ENCODE measurements around the gene EEIG1.
A peak's percentile ranks its signal among the peaks of the same experiment; 100 is the strongest.

EEIG1 gene

GRCh38 chr9:127979333-127980059, 1.3 kb downstream of the EEIG1 start (continued):
- no peak for TF ChIP-seq ZNF2 (tag by site-specific recombination; IDR thresholded peaks at IDR 0.05)
- TF ChIP-seq ZNF830 (tag by site-specific recombination; IDR thresholded peaks at IDR 0.05; ENCODE audit: low read depth), result no peak
- TF ChIP-seq ZNF513 (tag by site-specific recombination; IDR thresholded peaks at IDR 0.05), result no peak
- no peak for TF ChIP-seq MEIS1 (CRISPR knock-in tag; IDR thresholded peaks at IDR 0.05; ENCODE audit: borderline replicate concordance)
- no peak for TF ChIP-seq ZNF530 (tag by site-specific recombination; IDR thresholded peaks at IDR 0.05; ENCODE audit: low read depth)
- TF ChIP-seq ZNF157 (tag by site-specific recombination; IDR thresholded peaks at IDR 0.05), result no peak
- TF ChIP-seq HOXD13 (CRISPR knock-in tag; IDR thresholded peaks at IDR 0.05; ENCODE audit: borderline replicate concordance), result no peak
- TF ChIP-seq ZNF488 (tag by site-specific recombination; IDR thresholded peaks at IDR 0.05), result no peak
- no peak for TF ChIP-seq ZSCAN18 (tag by site-specific recombination; IDR thresholded peaks at IDR 0.05)
- TF ChIP-seq ZBTB48 (tag by site-specific recombination; IDR thresholded peaks at IDR 0.05), result 0 out of 2 replicates have a peak, but pooled peaks have one; percentile 40
- no peak for TF ChIP-seq SCRT2 (tag by site-specific recombination; IDR thresholded peaks at IDR 0.05)
- no peak for TF ChIP-seq ZNF426 (tag by site-specific recombination; IDR thresholded peaks at IDR 0.05)
- TF ChIP-seq ZNF280C (tag by site-specific recombination; IDR thresholded peaks at IDR 0.05), result no peak
- no peak for TF ChIP-seq SETDB1 (IDR thresholded peaks at IDR 0.05; ENCODE audit: insufficient read length, low read length)
- no peak for TF ChIP-seq OSR2 (tag by site-specific recombination; IDR thresholded peaks at IDR 0.05)
- no peak for TF ChIP-seq ZSCAN23 (tag by site-specific recombination; IDR thresholded peaks at IDR 0.05)
- TF ChIP-seq ZNF121 (tag by site-specific recombination; IDR thresholded peaks at IDR 0.05), result no peak
- TF ChIP-seq GLI2 (tag by site-specific recombination; IDR thresholded peaks at IDR 0.05; ENCODE audit: borderline replicate concordance, low read depth), result no peak
- TF ChIP-seq ZNF311 (tag by site-specific recombination; IDR thresholded peaks at IDR 0.05; ENCODE audit: borderline replicate concordance), result no peak
- no peak for TF ChIP-seq YY1 (tag by site-specific recombination; IDR thresholded peaks at IDR 0.05)
- TF ChIP-seq PATZ1 (tag by site-specific recombination; IDR thresholded peaks at IDR 0.05), result peak; percentile 66
- no peak for TF ChIP-seq ZNF549 (tag by site-specific recombination; IDR thresholded peaks at IDR 0.05)
- TF ChIP-seq ZNF169 (tag by site-specific recombination; IDR thresholded peaks at IDR 0.05), result no peak
- TF ChIP-seq ZNF266 (tag by site-specific recombination; IDR thresholded peaks at IDR 0.05; ENCODE audit: low read depth), result no peak
- TF ChIP-seq ZNF112 (tag by site-specific recombination; IDR thresholded peaks at IDR 0.05), result peak; percentile 48; the same call in 1 of the 2 replicates
- TF ChIP-seq ZNF670 (tag by site-specific recombination; IDR thresholded peaks at IDR 0.05; ENCODE audit: low read depth), result no peak
- TF ChIP-seq ZFP41 (tag by site-specific recombination; IDR thresholded peaks at IDR 0.05; ENCODE audit: borderline replicate concordance), result no peak
- TF ChIP-seq ZNF398 (tag by site-specific recombination; IDR thresholded peaks at IDR 0.05), result peak; percentile 33; the same call in 1 of the 2 replicates
- no peak for TF ChIP-seq ZNF623 (tag by site-specific recombination; IDR thresholded peaks at IDR 0.05)
- TF ChIP-seq ZNF10 (tag by site-specific recombination; IDR thresholded peaks at IDR 0.05), result no peak
- TF ChIP-seq ZFHX2 (tag by site-specific recombination; conservative IDR thresholded peaks at IDR 0.05), result no peak

Data from HEK293 (cell line).